ENCODE measurements around the gene COX7A2L.
"Not testable (repeated sequence)": the region's sequence is repeated elsewhere in the genome, so short reads cannot be mapped to it uniquely, and the experiment has no call there.

Gene COX7A2L

GRCh38 chr2:42383855-42384530 lies 23.0 kb upstream of the COX7A2L start:
- no peaks in the 10 kb centered on the region for H3K79me2 ChIP-seq (ENCODE audit: control insufficient read depth, insufficient read depth, low read length)
- no peak overlapping the region for H3K23ac ChIP-seq (ENCODE audit: low read length)
- H3K4me1 ChIP-seq (ENCODE audit: control insufficient read depth, low read depth, low read length) = no peaks in the 10 kb centered on the region
- H4K5ac ChIP-seq (ENCODE audit: low read length) = no peak overlapping the region
- H4K8ac ChIP-seq (ENCODE audit: low read depth, low read length) = no peak overlapping the region
- no CpG with 5 or more reads among the region's 11 CpGs for WGBS (ENCODE audit: extremely low coverage, insufficient coverage, low lambda C conversion rate)
- no peak overlapping the region for H3K9ac ChIP-seq (ENCODE audit: low read length)
- no peak overlapping the region for H3K4ac ChIP-seq (ENCODE audit: low read depth, low read length)
- H2BK15ac ChIP-seq (replicated peaks; ENCODE audit: low read depth) = no peak overlapping the region
- H3K27ac ChIP-seq (ENCODE audit: low read depth, low read length) = no peak overlapping the region
- H2BK120ac ChIP-seq (ENCODE audit: low read depth, low read length) = no peak overlapping the region
- no peak overlapping the region for H3K56ac ChIP-seq (ENCODE audit: low read length)
- no peak overlapping the region for H2BK5ac ChIP-seq (ENCODE audit: low read length)
- no peak overlapping the region for H3K18ac ChIP-seq (ENCODE audit: low read length)
- H3K4me3 ChIP-seq (ENCODE audit: low read length) = no peak overlapping the region
- H3K79me1 ChIP-seq (ENCODE audit: low read length) = no peaks in the 10 kb centered on the region
- H3K4me2 ChIP-seq (ENCODE audit: low read length) = no peak overlapping the region
- H3K36me3 ChIP-seq (ENCODE audit: control insufficient read depth, insufficient read depth, low read length) = no peaks in the 10 kb centered on the region
- H3K27me3 ChIP-seq (ENCODE audit: insufficient read depth, low read length, poor library complexity) = no peaks in the 10 kb centered on the region
- no peak for DNase-seq
- no peak overlapping the region for H2AK5ac ChIP-seq (ENCODE audit: low read length)

- H3K79me2 ChIP-seq (ENCODE audit: control insufficient read depth, insufficient read depth, low read length) = no peaks in the 10 kb centered on the region
- no peak overlapping the region for H2AK5ac ChIP-seq (ENCODE audit: low read length)
- H3K23ac ChIP-seq (ENCODE audit: low read length) = no peak overlapping the region
- H2BK5ac ChIP-seq (ENCODE audit: low read length) = no peak overlapping the region
- WGBS (ENCODE audit: extremely low coverage, insufficient coverage, low lambda C conversion rate) = no CpG with 5 or more reads among the region's 4 CpGs
- H3K4ac ChIP-seq (ENCODE audit: low read depth, low read length) = no peak overlapping the region
- no peak overlapping the region for H3K27ac ChIP-seq (ENCODE audit: low read depth, low read length)
- H3K4me3 ChIP-seq (ENCODE audit: low read length) = no peak overlapping the region
- no peak overlapping the region for H3K18ac ChIP-seq (ENCODE audit: low read length)
- H4K5ac ChIP-seq (ENCODE audit: low read length) = no peak overlapping the region
- H3K4me1 ChIP-seq (ENCODE audit: control insufficient read depth, low read depth, low read length) = no peaks in the 10 kb centered on the region
- H4K8ac ChIP-seq (ENCODE audit: low read depth, low read length) = no peak overlapping the region
- H3K27me3 ChIP-seq (ENCODE audit: insufficient read depth, low read length, poor library complexity) = no peaks in the 10 kb centered on the region
- DNase-seq = no peak
- no peak overlapping the region for H3K56ac ChIP-seq (ENCODE audit: low read length)
- H3K4me2 ChIP-seq (ENCODE audit: low read length) = no peak overlapping the region
- no peak overlapping the region for H2BK15ac ChIP-seq (replicated peaks; ENCODE audit: low read depth)
- no peak overlapping the region for H3K9ac ChIP-seq (ENCODE audit: low read length)
- no peaks in the 10 kb centered on the region for H3K79me1 ChIP-seq (ENCODE audit: low read length)
- H3K36me3 ChIP-seq (ENCODE audit: control insufficient read depth, insufficient read depth, low read length) = no peaks in the 10 kb centered on the region
- H2BK120ac ChIP-seq (ENCODE audit: low read depth, low read length) = no peak overlapping the region
Observed at GRCh38 chr2:42382144-42382543, 21.1 kb upstream of the COX7A2L start.

- H3K4me1 ChIP-seq (ENCODE audit: control insufficient read depth, low read depth, low read length); H3K9ac ChIP-seq (ENCODE audit: low read length); H3K27ac ChIP-seq (ENCODE audit: low read depth, low read length); H3K4ac ChIP-seq (ENCODE audit: low read depth, low read length); H2AK5ac ChIP-seq (ENCODE audit: low read length); H2BK15ac ChIP-seq (replicated peaks; ENCODE audit: low read depth); H4K8ac ChIP-seq (ENCODE audit: low read depth, low read length); H3K56ac ChIP-seq (ENCODE audit: low read length); H3K36me3 ChIP-seq (ENCODE audit: control insufficient read depth, insufficient read depth, low read length); H3K23ac ChIP-seq (ENCODE audit: low read length); H4K5ac ChIP-seq (ENCODE audit: low read length); DNase-seq; H2BK5ac ChIP-seq (ENCODE audit: low read length); H2BK120ac ChIP-seq (ENCODE audit: low read depth, low read length); H3K27me3 ChIP-seq (ENCODE audit: insufficient read depth, low read length, poor library complexity); H3K79me2 ChIP-seq (ENCODE audit: control insufficient read depth, insufficient read depth, low read length); H3K79me1 ChIP-seq (ENCODE audit: low read length); H3K4me2 ChIP-seq (ENCODE audit: low read length); H3K4me3 ChIP-seq (ENCODE audit: low read length); H3K18ac ChIP-seq (ENCODE audit: low read length): not testable (repeated sequence)
- no CpG with 5 or more reads among the region's 7 CpGs for WGBS (ENCODE audit: extremely low coverage, insufficient coverage, low lambda C conversion rate)
Observed at GRCh38 chr2:42380026-42380425, 19.0 kb upstream of the COX7A2L start.

- H3K18ac ChIP-seq (ENCODE audit: low read length) = no peak overlapping the region
- H3K9ac ChIP-seq (ENCODE audit: low read length) = no peak overlapping the region
- H4K8ac ChIP-seq (ENCODE audit: low read depth, low read length) = no peak overlapping the region
- no peak overlapping the region for H3K4ac ChIP-seq (ENCODE audit: low read depth, low read length)
- no peak overlapping the region for H3K56ac ChIP-seq (ENCODE audit: low read length)
- H2AK5ac ChIP-seq (ENCODE audit: low read length) = no peak overlapping the region
- no peaks in the 10 kb centered on the region for H3K79me1 ChIP-seq (ENCODE audit: low read length)
- no peak overlapping the region for H4K5ac ChIP-seq (ENCODE audit: low read length)
- H3K79me2 ChIP-seq (ENCODE audit: control insufficient read depth, insufficient read depth, low read length) = no peaks in the 10 kb centered on the region
- H2BK15ac ChIP-seq (replicated peaks; ENCODE audit: low read depth) = no peak overlapping the region
- H3K4me2 ChIP-seq (ENCODE audit: low read length) = no peak overlapping the region
- no peak overlapping the region for H2BK120ac ChIP-seq (ENCODE audit: low read depth, low read length)
- H3K23ac ChIP-seq (ENCODE audit: low read length) = no peak overlapping the region
- no peak overlapping the region for H3K4me3 ChIP-seq (ENCODE audit: low read length)
- no peak overlapping the region for H2BK5ac ChIP-seq (ENCODE audit: low read length)
- no peaks in the 10 kb centered on the region for H3K36me3 ChIP-seq (ENCODE audit: control insufficient read depth, insufficient read depth, low read length)
- DNase-seq = no peak
- H3K27me3 ChIP-seq (ENCODE audit: insufficient read depth, low read length, poor library complexity) = no peaks in the 10 kb centered on the region
- no CpG with 5 or more reads among the region's 9 CpGs for WGBS (ENCODE audit: extremely low coverage, insufficient coverage, low lambda C conversion rate)
- no peaks in the 10 kb centered on the region for H3K4me1 ChIP-seq (ENCODE audit: control insufficient read depth, low read depth, low read length)
- no peak overlapping the region for H3K27ac ChIP-seq (ENCODE audit: low read depth, low read length)
Observed at GRCh38 chr2:42378415-42378814, 17.4 kb upstream of the COX7A2L start.

GRCh38 chr2:42376758-42377157 lies 15.7 kb upstream of the COX7A2L start:
- no peak overlapping the region for H3K9ac ChIP-seq (ENCODE audit: low read length)
- no peak overlapping the region for H3K4me2 ChIP-seq (ENCODE audit: low read length)
- no peak for DNase-seq
- H2BK15ac ChIP-seq (replicated peaks; ENCODE audit: low read depth) = no peak overlapping the region
- H3K36me3 ChIP-seq (ENCODE audit: control insufficient read depth, insufficient read depth, low read length) = no peaks in the 10 kb centered on the region
- no CpG with 5 or more reads among the region's 7 CpGs for WGBS (ENCODE audit: extremely low coverage, insufficient coverage, low lambda C conversion rate)
- H3K27ac ChIP-seq (ENCODE audit: low read depth, low read length) = no peak overlapping the region
- no peak overlapping the region for H4K5ac ChIP-seq (ENCODE audit: low read length)
- no peak overlapping the region for H2AK5ac ChIP-seq (ENCODE audit: low read length)
- no peak overlapping the region for H3K4ac ChIP-seq (ENCODE audit: low read depth, low read length)
- no peaks in the 10 kb centered on the region for H3K79me2 ChIP-seq (ENCODE audit: control insufficient read depth, insufficient read depth, low read length)
- no peak overlapping the region for H3K4me3 ChIP-seq (ENCODE audit: low read length)
- no peaks in the 10 kb centered on the region for H3K27me3 ChIP-seq (ENCODE audit: insufficient read depth, low read length, poor library complexity)
- no peaks in the 10 kb centered on the region for H3K4me1 ChIP-seq (ENCODE audit: control insufficient read depth, low read depth, low read length)
- H3K23ac ChIP-seq (ENCODE audit: low read length) = no peak overlapping the region
- no peak overlapping the region for H3K56ac ChIP-seq (ENCODE audit: low read length)
- H2BK5ac ChIP-seq (ENCODE audit: low read length) = no peak overlapping the region
- no peak overlapping the region for H3K18ac ChIP-seq (ENCODE audit: low read length)
- H3K79me1 ChIP-seq (ENCODE audit: low read length) = no peaks in the 10 kb centered on the region
- H4K8ac ChIP-seq (ENCODE audit: low read depth, low read length) = no peak overlapping the region
- no peak overlapping the region for H2BK120ac ChIP-seq (ENCODE audit: low read depth, low read length)
